GM23338 (cell line): ENCODE measurements around the gene MTCH2. TPM values are rescaled to one million over a fixed set of nuclear protein-coding genes. Genes with fewer than 3 reads are reported as not detected.

Source experiments
- ATAC-seq: fragments of 200-7000 bp; cut with Tn5 transposase; 3 replicates; pipeline ENCODE4 v1.9.1; 2020
- DNase-seq: peaks from one replicate; pipeline ENCODE4 v3.0.0-alpha.2; 2015; ENCODE audit warnings: low spot score
- H2AFZ ChIP-seq: fragments of 200-600 bp; sonication (generic); 2 replicates; pipeline ENCODE4 v1.8.0; 2016; ENCODE audit warnings: antibody characterized with exemption, mild to moderate bottlenecking, moderate library complexity
- H3F3A ChIP-seq: fragments of 200-600 bp; sonication (generic); replicated peaks from 2 replicates; pipeline ENCODE4 v1.8.0; 2017; ENCODE audit warnings: antibody characterized with exemption, mixed run types, low read depth
- H3K27ac ChIP-seq: fragments of 200-600 bp; sonication (generic); 2 replicates; pipeline ENCODE4 v1.6.1; 2016; ENCODE audit warnings: low read depth
- H3K27me3 ChIP-seq: fragments of 200-600 bp; sonication (generic); 2 replicates; pipeline ENCODE4 v1.8.0; 2016; ENCODE audit warnings: mild to moderate bottlenecking, mixed run types, moderate library complexity; ENCODE audit not compliant: insufficient read depth
- H3K36me3 ChIP-seq: fragments of 200-600 bp; sonication (generic); 2 replicates; pipeline ENCODE4 v1.8.0; 2016; ENCODE audit warnings: mild to moderate bottlenecking; ENCODE audit not compliant: insufficient read depth
- H3K4me1 ChIP-seq: fragments of 200-600 bp; sonication (generic); 2 replicates; pipeline ENCODE4 v1.8.0; 2016; ENCODE audit warnings: mild to moderate bottlenecking, moderate library complexity; ENCODE audit not compliant: insufficient read depth
- H3K4me2 ChIP-seq: fragments of 200-600 bp; sonication (generic); 2 replicates; pipeline ENCODE4 v1.7.1; 2017; ENCODE audit warnings: mixed run types
- H3K4me3 ChIP-seq: fragments of 200-600 bp; sonication (generic); 2 replicates; pipeline ENCODE4 v1.6.1; 2016; ENCODE audit warnings: mixed run types
- H3K79me2 ChIP-seq: fragments of 200-600 bp; sonication (generic); replicated peaks from 2 replicates; pipeline ENCODE4 v1.8.0; 2017; ENCODE audit warnings: mild to moderate bottlenecking; ENCODE audit not compliant: insufficient read depth
- H3K9me2 ChIP-seq: fragments of 200-600 bp; sonication (generic); 2 replicates; pipeline ENCODE4 v1.8.0; 2017; ENCODE audit not compliant: insufficient read depth
- H4K20me1 ChIP-seq: fragments of 200-600 bp; sonication (generic); replicated peaks from 2 replicates; pipeline ENCODE4 v1.8.0; 2017; ENCODE audit warnings: mild to moderate bottlenecking; ENCODE audit not compliant: insufficient read depth
- H3K27ac Mint-ChIP-seq: 2 replicates; pipeline ENCODE4 v1.8.0; 2020; ENCODE audit warnings: inconsistent platforms, mild to moderate bottlenecking, moderate library complexity, mixed read lengths
- H3K27me3 Mint-ChIP-seq: 3 replicates; pipeline ENCODE4 v1.8.0; 2022; ENCODE audit warnings: low read depth, mild to moderate bottlenecking, moderate library complexity, mixed read lengths, inconsistent platforms; ENCODE audit not compliant: insufficient read depth, poor library complexity
- H3K36me3 Mint-ChIP-seq: 3 replicates; pipeline ENCODE4 v1.8.0; 2021; ENCODE audit warnings: low read depth, mild to moderate bottlenecking, inconsistent platforms, moderate library complexity, mixed read lengths
- H3K4me1 Mint-ChIP-seq: 3 replicates; pipeline ENCODE4 v1.8.0; 2020; ENCODE audit warnings: mild to moderate bottlenecking, inconsistent platforms, mixed read lengths
- H3K4me3 Mint-ChIP-seq: 3 replicates; pipeline ENCODE4 v1.8.0; 2021; ENCODE audit warnings: moderate library complexity, mild to moderate bottlenecking, inconsistent platforms, mixed read lengths
- H3K9me3 Mint-ChIP-seq: 3 replicates; pipeline ENCODE4 v1.8.0; 2020; ENCODE audit warnings: moderate library complexity, mild to moderate bottlenecking, inconsistent platforms, mixed read lengths
- CREB1 ChIP-seq: fragments of 250-450 bp; sonication (Bioruptor Pico); IDR thresholded peaks from 2 replicates; pipeline ENCODE4 v1.5.0; 2020; ENCODE audit warnings: low read depth, mild to moderate bottlenecking, moderate library complexity
- CTCF ChIP-seq, 2 experiments: fragments of 200-600 bp in 1 of 2; sonication (generic) in 1 of 2; conservative IDR thresholded peaks; 2 replicates each; pipeline versions ENCODE4 v1.5.1 to v1.6.1; 2016 to 2017; ENCODE audit warnings: antibody characterized with exemption in 2 of 2, low read depth in 2 of 2, mild to moderate bottlenecking in 2 of 2, moderate library complexity in 1 of 2
- ETS1 ChIP-seq: IDR thresholded peaks from 2 replicates; pipeline ENCODE4 v1.6.1; 2016; ENCODE audit warnings: antibody characterized with exemption
- EZH2 ChIP-seq: fragments of 200-600 bp; sonication (generic); IDR thresholded peaks from one replicate; pipeline ENCODE4 v1.8.0; 2017; ENCODE audit warnings: antibody characterized with exemption, mild to moderate bottlenecking, low read depth; ENCODE audit not compliant: unreplicated experiment
- EZH2phosphoT487 ChIP-seq: fragments of 200-600 bp; sonication (generic); IDR thresholded peaks from one replicate; pipeline ENCODE4 v1.8.1; 2018; ENCODE audit warnings: antibody characterized with exemption; ENCODE audit not compliant: unreplicated experiment
- JUNB ChIP-seq: IDR thresholded peaks from one replicate; pipeline ENCODE4 v1.6.1; 2016; ENCODE audit warnings: antibody characterized with exemption; ENCODE audit not compliant: unreplicated experiment
- NANOG ChIP-seq: IDR thresholded peaks from 2 replicates; pipeline ENCODE4 v1.6.1; 2016; ENCODE audit warnings: antibody characterized with exemption, borderline replicate concordance
- POLR2AphosphoS5 ChIP-seq: IDR thresholded peaks from 2 replicates; pipeline ENCODE4 v1.6.1; 2016; ENCODE audit warnings: antibody characterized with exemption, low read depth
- REST ChIP-seq: IDR thresholded peaks from one replicate; pipeline ENCODE4 v1.6.1; 2018; ENCODE audit warnings: antibody characterized with exemption; ENCODE audit not compliant: unreplicated experiment
- STAT1 ChIP-seq: IDR thresholded peaks from one replicate; pipeline ENCODE4 v1.6.1; 2016; ENCODE audit warnings: antibody characterized with exemption; ENCODE audit not compliant: unreplicated experiment
- ZNF114 ChIP-seq: fragments of 250-450 bp; sonication (Bioruptor Pico); IDR thresholded peaks from 2 replicates; pipeline ENCODE4 v1.5.0; 2020; ENCODE audit warnings: mild to moderate bottlenecking, moderate library complexity
- ZNF331 ChIP-seq: fragments of 250-450 bp; sonication (Bioruptor Pico); IDR thresholded peaks from 2 replicates; pipeline ENCODE4 v1.5.0; 2020; ENCODE audit warnings: low read depth, mild to moderate bottlenecking, moderate library complexity
- ZNF462 ChIP-seq: fragments of 250-450 bp; sonication (Bioruptor Pico); IDR thresholded peaks from 2 replicates; pipeline ENCODE4 v1.5.0; 2020; ENCODE audit warnings: mild to moderate bottlenecking, moderate library complexity
- polyA plus RNA-seq: library from polyadenylated mRNA; unstranded; fragments of >200 nt; fragmentation: Nextera tagmentation; extraction: Ambion mirVana; gene quantifications from 2 replicates; pipeline ENCODE4 v1.2.1, GENCODE V29; 2016
- total RNA-seq: library from RNA; depleted of rRNA; stranded (reverse); fragments of >200 nt; shearing (Covaris generic); gene quantifications from 2 replicates; pipeline ENCODE4 v1.2.3, GENCODE V29; 2014

Gene MTCH2
- total and polyA plus RNA-seq, 2 experiments from 2014 or later: 90.9 to 155 TPM

GRCh38 chr11:47675851-47676250 lies 33.5 kb upstream of the MTCH2 start:
- no peaks in the 10 kb centered on the region for H3K79me2 ChIP-seq
- Mint-ChIP-seq H3K27me3 (no peaks in the 10 kb centered on the region), H3K9me3 (no peaks in the 10 kb centered on the region), H3K27ac (no peak overlapping the region), H3K4me1 (no peaks in the 10 kb centered on the region; the same call in 2 of the 3 replicates), H3K4me3 (no peak overlapping the region), H3K36me3 (no peaks in the 10 kb centered on the region)
- H3K9me2 ChIP-seq: no peaks in the 10 kb centered on the region
- no peaks in the 10 kb centered on the region for H3K27me3 ChIP-seq
- TF ChIP-seq STAT1 (no peak), ZNF331 (CRISPR knock-in tag) (no peak), NANOG (no peak), CREB1 (CRISPR knock-in tag) (no peak), JUNB (no peak), EZH2phosphoT487 (no peak), REST (no peak), POLR2AphosphoS5 (no peak), ETS1 (no peak), EZH2 (no peak), ZNF114 (CRISPR knock-in tag) (no peak), CTCF (conservative IDR thresholded peaks at IDR 0.05; ENCODE audit: low read depth in 2 of 2) (no peak), ZNF462 (CRISPR knock-in tag) (no peak)
- no peaks in the 10 kb centered on the region for H4K20me1 ChIP-seq
- ATAC-seq (no peak), DNase-seq (no peak)
- no peak overlapping the region for H3K27ac ChIP-seq
- H3K4me1 ChIP-seq: no peaks in the 10 kb centered on the region
- H2AFZ ChIP-seq: peak overlapping the region; percentile 89; the same call in 1 of the 2 replicates
- no peak overlapping the region for H3K4me2 ChIP-seq
- no peak overlapping the region for H3K4me3 ChIP-seq
- no peaks in the 10 kb centered on the region; the same call in 1 of the 2 replicates for H3K36me3 ChIP-seq
- no peaks in the 10 kb centered on the region for H3F3A ChIP-seq
